ENCODE measurements around the gene SEC22C.
"Not testable (repeated sequence)": the region's sequence is repeated elsewhere in the genome, so short reads cannot be mapped to it uniquely, and the experiment has no call there.

Gene SEC22C

DNA sequence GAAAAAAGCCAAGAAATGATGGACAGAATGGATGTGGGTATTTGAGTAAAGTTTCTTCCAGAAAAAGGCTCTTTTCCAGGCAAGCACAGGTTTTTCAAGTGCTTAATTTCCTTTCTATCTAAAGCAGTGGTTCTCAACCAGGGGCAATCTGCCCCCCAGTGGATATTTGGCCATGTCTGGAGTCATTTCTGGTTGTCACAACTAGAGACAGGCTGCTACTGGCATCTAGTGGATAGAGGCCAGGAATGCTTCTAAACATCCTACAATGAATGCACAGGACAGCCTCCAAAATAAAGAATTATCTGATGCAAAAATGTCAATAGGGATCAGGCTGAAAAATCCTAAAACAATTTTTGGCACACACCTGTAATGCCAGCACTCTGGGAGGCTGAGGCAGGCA is 23.9 kb downstream of the SEC22C start:
- FAIRE-seq: no peak
- TF ChIP-seq POLR2A (IDR thresholded peaks at IDR 0.05; ENCODE audit: low read depth, low read length): no peak
- no peak for DNase-seq (ENCODE audit: insufficient read length, low spot score)

DNA sequence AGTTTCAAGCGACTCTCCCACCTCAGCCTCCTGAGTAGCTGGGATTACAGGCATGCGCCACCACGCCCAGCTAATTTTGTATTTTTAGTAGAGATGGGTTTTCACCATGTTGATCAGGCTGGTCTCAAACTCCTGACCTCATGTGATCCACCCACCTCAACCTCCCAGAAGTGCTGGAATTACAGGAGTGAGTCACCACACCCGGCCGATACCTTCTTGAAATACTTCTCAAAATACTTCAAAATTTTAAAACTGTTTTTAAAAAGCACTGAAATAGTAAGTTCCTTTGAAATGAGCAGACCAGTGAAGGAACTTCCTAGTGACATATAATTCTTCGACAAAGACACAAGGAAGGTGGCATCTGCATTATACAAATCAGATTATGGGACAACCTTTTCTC is 24.9 kb downstream of the SEC22C start:
- DNase-seq (ENCODE audit: insufficient read length, low spot score); FAIRE-seq: not testable (repeated sequence)

- FAIRE-seq: no peak
- TF ChIP-seq POLR2A (IDR thresholded peaks at IDR 0.05; ENCODE audit: low read depth, low read length): no peak
- DNase-seq (ENCODE audit: insufficient read length, low spot score): no peak
These were observed 25.6 kb downstream of the SEC22C start for GRCh38 chr3:42556089-42556632.

DNA sequence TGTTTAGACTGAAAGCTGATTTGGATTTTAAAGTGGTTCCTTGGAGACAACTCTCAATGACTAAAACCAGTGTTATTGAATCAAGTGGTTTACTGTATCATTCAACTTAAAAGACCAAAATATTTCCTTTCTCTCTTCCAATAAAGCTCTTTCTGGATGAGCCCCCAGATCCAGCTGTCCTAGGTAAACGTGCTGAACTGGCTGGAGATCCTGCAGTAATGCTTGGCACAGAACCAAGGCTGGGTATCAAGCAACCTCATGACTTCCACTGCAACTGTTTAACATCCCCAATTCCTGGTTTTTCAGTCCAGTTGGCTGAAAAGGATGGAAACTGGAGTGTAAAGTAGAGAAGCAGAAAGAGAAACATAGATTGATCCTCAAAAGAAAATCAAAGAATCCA is 28.9 kb downstream of the SEC22C start:
- FAIRE-seq (no peak), DNase-seq (ENCODE audit: insufficient read length, low spot score) (no peak)
- no peak for TF ChIP-seq POLR2A (IDR thresholded peaks at IDR 0.05; ENCODE audit: low read depth, low read length)

GRCh38 chr3:42550250-42550649 is 31.5 kb downstream of the SEC22C start:
- TF ChIP-seq POLR2A (IDR thresholded peaks at IDR 0.05; ENCODE audit: low read depth, low read length): no peak
- FAIRE-seq (no peak), DNase-seq (ENCODE audit: insufficient read length, low spot score) (no peak)

DNA sequence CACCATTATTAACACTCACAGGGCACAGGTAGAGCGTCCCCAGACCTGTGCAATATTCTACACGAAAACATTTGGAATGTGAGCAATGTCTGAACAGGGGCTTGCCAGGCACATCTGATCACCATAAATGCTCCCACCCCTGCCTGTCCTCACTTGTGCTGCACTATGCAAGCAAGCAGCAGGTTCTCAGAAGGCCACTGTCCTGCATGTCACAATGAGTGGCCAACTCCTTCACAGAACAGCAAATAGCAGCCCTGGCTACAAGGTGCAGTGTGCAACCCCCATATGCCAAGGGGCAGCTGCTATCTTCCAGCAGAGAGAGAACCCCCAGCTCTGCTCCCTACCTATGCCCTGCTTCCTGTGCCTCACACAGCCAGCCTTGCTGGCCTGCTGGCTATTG is 32.6 kb downstream of the SEC22C start:
- FAIRE-seq (no peak), DNase-seq (ENCODE audit: insufficient read length, low spot score) (no peak)
- TF ChIP-seq POLR2A (IDR thresholded peaks at IDR 0.05; ENCODE audit: low read depth, low read length): no peak

DNA sequence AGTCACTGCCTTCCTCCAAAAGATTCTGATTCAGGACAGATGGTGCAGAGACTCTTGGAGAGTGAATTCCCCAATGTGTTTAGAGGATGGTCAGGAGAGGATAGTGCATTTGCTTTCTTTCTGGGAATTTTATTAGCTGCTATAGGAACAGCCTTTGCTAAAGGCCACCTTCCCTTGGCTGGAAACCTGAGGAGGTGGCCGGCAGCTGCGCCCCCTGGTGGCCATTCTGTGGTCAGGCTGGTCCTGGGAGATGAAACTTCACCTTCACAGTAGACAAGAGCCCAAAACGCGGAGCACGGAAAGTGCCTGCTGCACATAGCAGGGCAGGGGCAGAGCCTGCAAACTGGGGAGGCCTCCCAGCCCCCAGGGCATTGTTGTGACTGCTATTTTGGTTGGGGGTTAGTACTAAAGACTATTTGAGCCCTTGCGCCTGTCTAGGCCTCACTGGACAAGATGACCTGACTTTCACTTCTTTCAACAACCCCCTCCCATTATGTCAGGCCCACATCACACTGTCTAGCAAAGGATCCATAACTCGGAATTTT is 34.3 kb downstream of the SEC22C start:
- no peak for FAIRE-seq
- no peak for TF ChIP-seq POLR2A (IDR thresholded peaks at IDR 0.05; ENCODE audit: low read depth, low read length)
- DNase-seq (ENCODE audit: insufficient read length, low spot score): peak; percentile 51

- no peak for TF ChIP-seq POLR2A (IDR thresholded peaks at IDR 0.05; ENCODE audit: low read depth, low read length)
- no peak for DNase-seq (ENCODE audit: insufficient read length, low spot score)
- no peak for FAIRE-seq
These were observed 35.0 kb downstream of the SEC22C start for GRCh38 chr3:42546691-42547213.

DNA sequence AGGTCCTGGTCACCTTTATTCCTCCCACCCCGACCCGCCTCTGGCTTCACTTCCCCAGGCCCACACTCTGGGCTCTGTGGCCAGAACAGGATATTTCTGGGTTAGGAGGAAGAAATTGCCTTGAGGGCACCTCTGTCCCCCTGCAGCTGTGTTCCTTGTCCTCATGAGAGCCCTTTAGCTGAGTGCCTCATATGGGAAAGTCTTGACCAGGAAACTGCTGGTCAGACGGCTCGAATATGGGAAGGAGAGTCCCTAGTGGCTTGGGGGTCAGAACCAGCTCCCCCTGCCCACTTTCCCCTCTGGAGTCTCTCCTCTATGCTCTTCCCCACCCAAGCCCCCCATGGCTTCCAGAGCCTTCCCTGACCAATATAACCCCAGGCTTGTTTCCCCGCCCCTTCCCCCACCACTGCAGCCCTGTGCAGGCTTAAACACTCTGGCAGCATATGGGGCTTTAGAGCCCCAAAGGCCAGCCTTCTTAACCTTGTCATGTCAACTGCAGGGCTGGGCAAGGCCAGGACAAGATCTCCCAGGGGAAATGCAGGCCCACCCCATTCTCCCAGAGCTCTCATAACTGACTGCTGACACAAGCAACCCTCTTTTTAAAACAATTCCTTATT is 36.4 kb downstream of the SEC22C start:
- FAIRE-seq: no peak
- no peak for TF ChIP-seq POLR2A (IDR thresholded peaks at IDR 0.05; ENCODE audit: low read depth, low read length)
- DNase-seq (ENCODE audit: insufficient read length, low spot score): no peak

DNA sequence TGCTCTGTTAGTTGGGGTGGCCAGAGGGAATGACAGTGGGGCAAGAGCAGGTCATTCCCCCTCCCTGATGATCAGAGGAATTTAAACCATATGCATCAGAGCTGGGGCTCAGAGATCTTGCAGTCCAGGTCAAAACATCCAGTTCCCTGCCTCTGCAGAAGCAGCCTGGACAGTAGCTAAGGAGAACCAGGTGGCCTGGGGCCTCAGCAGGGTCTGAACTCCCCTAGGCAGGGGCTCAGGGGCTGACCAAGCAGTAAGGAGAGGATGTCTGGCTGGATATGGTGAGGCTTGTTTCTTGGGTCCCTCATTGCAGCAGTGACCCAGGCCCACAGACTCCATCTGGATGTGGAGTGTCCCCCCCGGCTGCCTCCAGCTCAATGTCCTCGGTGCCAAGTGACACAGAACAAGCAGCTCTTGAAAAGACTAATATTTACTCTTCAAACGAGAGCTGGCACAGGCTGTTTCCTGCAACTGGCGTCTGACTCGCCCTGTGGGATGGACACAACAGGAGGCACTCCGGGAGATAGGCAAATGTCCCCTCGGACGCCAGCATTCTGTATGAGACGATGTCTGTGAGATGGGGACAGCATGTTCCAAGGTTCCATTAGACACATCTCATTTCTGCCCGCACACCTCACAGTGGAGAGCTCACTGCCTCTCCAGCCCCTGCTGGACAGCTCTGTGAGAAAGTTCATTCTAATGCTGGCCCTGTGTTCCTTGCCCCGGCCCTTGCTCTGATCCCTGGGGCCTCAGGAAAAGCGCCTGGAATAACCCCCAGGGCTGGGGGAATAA is 37.1 kb downstream of the SEC22C start:
- no peak for TF ChIP-seq POLR2A (IDR thresholded peaks at IDR 0.05; ENCODE audit: low read depth, low read length)
- no peak for DNase-seq (ENCODE audit: insufficient read length, low spot score)
- FAIRE-seq: no peak

DNA sequence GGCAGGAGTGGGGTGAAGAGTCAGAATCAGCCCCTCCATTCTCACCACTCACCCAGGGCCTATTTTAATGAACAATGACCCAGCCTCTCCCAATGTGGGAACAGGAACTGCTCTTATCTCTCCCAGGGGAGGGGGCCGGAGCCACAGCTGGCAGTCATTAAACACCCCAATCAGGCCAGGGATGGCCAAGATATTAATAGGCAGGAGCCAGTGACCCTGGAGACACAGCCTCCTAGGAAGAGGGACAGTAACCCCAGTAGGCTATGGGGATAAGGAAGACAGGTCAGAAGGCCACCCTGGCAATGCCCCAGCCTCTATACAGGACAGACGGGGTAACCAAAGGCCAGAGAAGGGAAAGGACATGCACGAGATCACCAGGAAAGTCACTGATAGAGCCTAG is 40.7 kb downstream of the SEC22C start:
- DNase-seq (ENCODE audit: insufficient read length, low spot score): no peak
- no peak for FAIRE-seq
- no peak for TF ChIP-seq POLR2A (IDR thresholded peaks at IDR 0.05; ENCODE audit: low read depth, low read length)

- peak; percentile 65 for DNase-seq (ENCODE audit: insufficient read length, low spot score)
- FAIRE-seq: no peak
These were observed 41.7 kb downstream of the SEC22C start for GRCh38 chr3:42539871-42540714.

GRCh38 chr3:42537350-42537749 is 44.4 kb downstream of the SEC22C start:
- no peak for FAIRE-seq
- no peak for DNase-seq (ENCODE audit: insufficient read length, low spot score)
- no peak for TF ChIP-seq POLR2A (IDR thresholded peaks at IDR 0.05; ENCODE audit: low read depth, low read length)

More at GRCh38 chr3:42539871-42540714, 41.7 kb downstream of the SEC22C start:
- TF ChIP-seq POLR2A (IDR thresholded peaks at IDR 0.05; ENCODE audit: low read depth, low read length): no peak
